Uterus (tissue), 4 donors: ENCODE results near the gene NAA40. TPM values are rescaled to one million over a fixed set of nuclear protein-coding genes. Genes with fewer than 3 reads are reported as not detected.

Source experiments
- DNase-seq, 2 donors: peaks; one replicate each; pipeline ENCODE4 v3.0.0-alpha.2; 2019 to 2020
- H3K27ac ChIP-seq, 2 donors: fragments of 200-600 bp; sonication (generic); 1 replicate in 1 of 2; 2 replicates in 1 of 2; pipeline ENCODE4 v1.5.1; 2016 to 2018
- H3K27me3 ChIP-seq, 2 donors: fragments of 200-600 bp; sonication (generic); one replicate each; pipeline ENCODE4 v1.5.1; 2018 to 2019; ENCODE audit warnings: control low read depth in 1 of 2
- H3K36me3 ChIP-seq, 2 donors: fragments of 200-600 bp; sonication (generic); one replicate each; pipeline ENCODE4 v1.5.1; 2019; ENCODE audit warnings: control low read depth in 1 of 2
- H3K4me1 ChIP-seq, 2 donors: fragments of 200-600 bp; sonication (generic); one replicate each; pipeline ENCODE4 v1.5.1; 2018 to 2019; ENCODE audit warnings: control low read depth in 1 of 2
- H3K4me3 ChIP-seq, 2 donors: fragments of 200-600 bp; sonication (generic); 1 replicate in 1 of 2; 2 replicates in 1 of 2; pipeline ENCODE4 v1.5.1; 2018 to 2019; ENCODE audit warnings: mild to moderate bottlenecking in 1 of 2
- H3K9me3 ChIP-seq, 2 donors: fragments of 200-600 bp; sonication (generic); one replicate each; pipeline ENCODE4 v1.5.1; 2019; ENCODE audit warnings: control low read depth in 1 of 2
- CTCF ChIP-seq, 4 experiments: fragments of 200-600 bp in 2 of 4; fragments of 450-650 bp in 2 of 4; sonication (generic) in 2 of 4; IDR thresholded peaks; one replicate each; pipeline ENCODE4 v1.5.1; 2016 to 2019; ENCODE audit warnings: antibody characterized with exemption in 4 of 4, mild to moderate bottlenecking in 2 of 4, moderate library complexity in 1 of 4
- POLR2A ChIP-seq, 2 donors: fragments of 450-650 bp; IDR thresholded peaks; one replicate each; pipeline ENCODE4 v1.6.1; 2016; ENCODE audit warnings: antibody characterized with exemption in 2 of 2, mild to moderate bottlenecking in 1 of 2, moderate library complexity in 1 of 2
- intact Hi-C: fragments of 100-400 bp; cut with DNase I; formaldehyde crosslinking; loops from one replicate; pipeline ENCODE4 v1.15.1; 2023; ENCODE audit warnings: low total_unique reads
- small RNA-seq: library from RNA; depleted of rRNA; stranded (forward); fragments of <200 nt; gene quantifications from one replicate; pipeline ENCODE3, GENCODE V24; 2016
- total RNA-seq, 4 donors: library from RNA; depleted of rRNA in 3 of 4; stranded (reverse); fragments of >200 nt in 3 of 4; gene quantifications; one replicate each; pipeline versions ENCODE4 v1.1.0 to v1.2.4, GENCODE V29; 2014 to 2023
- donor health status: DM: yes; HTN: yes; CAD: no.

Gene NAA40
- total RNA-seq, 4 donors from 2014 or later, result 2.1 to 17.8 (median 9.2) TPM

- no peak overlapping the region for H3K4me3 ChIP-seq
- no peaks in the 10 kb centered on the region for H3K36me3 ChIP-seq
- TF ChIP-seq POLR2A (IDR thresholded peaks at IDR 0.05), result no peak
- TF ChIP-seq CTCF (IDR thresholded peaks at IDR 0.05), result no peak
- DNase-seq, result no peak
- intact Hi-C loops, result no loop called here
- H3K9me3 ChIP-seq, result no peaks in the 10 kb centered on the region
- peaks cover 0 to 6% of the 10 kb centered on the region in 2 donors for H3K4me1 ChIP-seq
- H3K27me3 ChIP-seq, result no peaks in the 10 kb centered on the region
- H3K27ac ChIP-seq, result no peak overlapping the region
These were observed 66.9 kb downstream of the NAA40 start for GRCh38 chr11:64005691-64006090.

GRCh38 chr11:64006398-64006797 lies 67.6 kb downstream of the NAA40 start:
- H3K4me1 ChIP-seq, result peaks cover 0 to 4% of the 10 kb centered on the region in 2 donors
- intact Hi-C loops, result no loop called here
- no peaks in the 10 kb centered on the region for H3K36me3 ChIP-seq
- no peaks in the 10 kb centered on the region for H3K9me3 ChIP-seq
- no peak overlapping the region for H3K4me3 ChIP-seq
- DNase-seq, result no peak
- no peak overlapping the region for H3K27ac ChIP-seq
- no peak for TF ChIP-seq CTCF (IDR thresholded peaks at IDR 0.05)
- no peaks in the 10 kb centered on the region for H3K27me3 ChIP-seq

Small RNA genes lying within 50 kb of the gene (small RNA-seq; reads per million reads assigned to genes)
- not detected for gene RNU6-45P

Other genes with a start within 250 kb of the NAA40 start
- 10 to 100 TPM; 19.7 to 61.5 (median 48.4) TPM for gene ZFTA, start 170.2 kb upstream of the NAA40 start, total RNA-seq
- gene SPINDOC, start 125.5 kb upstream of the NAA40 start, total RNA-seq, result 10 to 100 TPM in 2 of 4 donors, 1 to 10 TPM in 2; 1.3 to 28.7 (median 10.6) TPM
- 10 to 100 TPM in 3 of 4 donors, 1 to 10 TPM in 1; 6.9 to 36.5 (median 17.7) TPM for gene MARK2, start 99.9 kb upstream of the NAA40 start, total RNA-seq
- 10 to 100 TPM in 1 of 4 donors, 1 to 10 TPM in 1, not detected in 2; 5.8 to 11.8 TPM for gene RCOR2, start 21.8 kb upstream of the NAA40 start, total RNA-seq
- 100 to 1,000 TPM in 3 of 4 donors, 10 to 100 TPM in 1; 41.0 to 359 (median 139) TPM for gene COX8A, start 35.6 kb downstream of the NAA40 start, total RNA-seq
- gene OTUB1, start 47.4 kb downstream of the NAA40 start, total RNA-seq, result 10 to 100 TPM; 29.5 to 54.6 (median 45.8) TPM
- 1 to 10 TPM in 2 of 4 donors, under 1 TPM in 1, not detected in 1; 0.26 to 7.3 (median 1.9) TPM for gene FLRT1, start 96.9 kb downstream of the NAA40 start, total RNA-seq
- 10 to 100 TPM in 1 of 4 donors, 1 to 10 TPM in 3; 1.8 to 27.1 (median 6.6) TPM for gene MACROD1, start 227.1 kb downstream of the NAA40 start, total RNA-seq
- gene STIP1, start 247.2 kb downstream of the NAA40 start, total RNA-seq, result 100 to 1,000 TPM in 1 of 4 donors, 10 to 100 TPM in 3; 20.9 to 101 (median 83.8) TPM